Parathyroid adenoma (tissue), 2 donors: ENCODE measurements around the gene RPL27A.

Experiments
- H2AFZ ChIP-seq: fragments of 300-600 bp; sonication (generic); one replicate; pipeline ENCODE4 v1.7.0; 2017; ENCODE audit warnings: antibody characterized with exemption, mild to moderate bottlenecking
- H3K27ac ChIP-seq: fragments of 300-600 bp; sonication (generic); one replicate; pipeline ENCODE4 v1.7.0; 2017
- H3K27me3 ChIP-seq: fragments of 300-600 bp; sonication (generic); one replicate; pipeline ENCODE4 v1.7.0; 2017; ENCODE audit warnings: low read length; ENCODE audit not compliant: control insufficient read depth, insufficient read depth
- H3K36me3 ChIP-seq: fragments of 300-600 bp; sonication (generic); one replicate; pipeline ENCODE4 v1.7.0; 2017; ENCODE audit warnings: low read length; ENCODE audit not compliant: control insufficient read depth, insufficient read depth
- H3K4me1 ChIP-seq: fragments of 300-600 bp; sonication (generic); one replicate; pipeline ENCODE4 v1.7.0; 2017; ENCODE audit warnings: control low read depth
- H3K4me2 ChIP-seq: fragments of 300-600 bp; sonication (generic); one replicate; pipeline ENCODE4 v1.7.0; 2017; ENCODE audit warnings: low read length
- H3K4me3 ChIP-seq: fragments of 300-600 bp; sonication (generic); one replicate; pipeline ENCODE4 v1.7.0; 2017; ENCODE audit warnings: low read depth, low read length
- H3K79me2 ChIP-seq: fragments of 300-600 bp; sonication (generic); one replicate; pipeline ENCODE4 v1.7.0; 2017; ENCODE audit warnings: control low read depth
- H3K9ac ChIP-seq: fragments of 300-600 bp; sonication (generic); one replicate; pipeline ENCODE4 v1.7.0; 2017; ENCODE audit warnings: mild to moderate bottlenecking
- H3K9me3 ChIP-seq: fragments of 300-600 bp; sonication (generic); one replicate; pipeline ENCODE4 v1.7.0; 2017; ENCODE audit warnings: low read length; ENCODE audit not compliant: control insufficient read depth
- CTCF ChIP-seq: fragments of 300-600 bp; sonication (generic); IDR thresholded peaks from one replicate; pipeline ENCODE4 v1.7.0; 2017; ENCODE audit warnings: antibody characterized with exemption, mild to moderate bottlenecking
- donor health status: primary hyperparathyroidism.

RPL27A gene

DNA sequence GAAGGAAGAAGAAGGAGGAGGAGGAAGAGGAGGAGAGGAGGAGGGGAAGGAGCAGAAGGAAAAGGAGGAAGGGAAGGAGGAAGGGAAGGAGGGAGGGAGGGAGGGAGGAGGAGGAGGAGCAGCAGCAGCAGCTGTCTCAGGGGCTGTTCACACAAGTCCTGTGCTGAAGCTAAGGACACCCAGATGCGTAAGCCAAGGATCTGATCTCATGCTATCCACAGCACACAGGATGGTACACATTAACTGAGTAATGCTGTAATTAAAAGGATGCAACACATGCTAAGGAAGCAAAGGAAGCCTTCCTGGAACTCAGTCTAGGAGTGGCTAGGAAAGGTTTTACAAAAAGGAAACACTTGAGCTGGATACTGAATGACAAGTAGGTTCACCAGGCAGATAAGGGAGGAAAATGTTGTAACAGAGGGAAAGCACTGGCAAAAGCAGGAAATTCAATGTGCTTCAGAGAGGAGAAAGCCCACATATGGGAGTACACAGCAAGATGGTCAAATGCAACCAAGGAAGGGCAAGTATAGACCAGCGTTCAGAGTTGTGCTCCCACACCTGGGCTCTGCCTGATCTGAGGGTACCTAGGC lies 32.1 kb upstream of the RPL27A start:
- TF ChIP-seq CTCF = no peak
- Histone ChIP-seq H3K4me1 (no peaks in the 10 kb centered on the region), H3K9ac (no peak overlapping the region), H3K4me2 (no peak overlapping the region), H3K36me3 (no peaks in the 10 kb centered on the region), H3K27me3 (no peaks in the 10 kb centered on the region), H3K79me2 (no peaks in the 10 kb centered on the region), H3K27ac (no peak overlapping the region), H3K9me3 (no peaks in the 10 kb centered on the region), H2AFZ (no peak overlapping the region), H3K4me3 (no peak overlapping the region)

DNA sequence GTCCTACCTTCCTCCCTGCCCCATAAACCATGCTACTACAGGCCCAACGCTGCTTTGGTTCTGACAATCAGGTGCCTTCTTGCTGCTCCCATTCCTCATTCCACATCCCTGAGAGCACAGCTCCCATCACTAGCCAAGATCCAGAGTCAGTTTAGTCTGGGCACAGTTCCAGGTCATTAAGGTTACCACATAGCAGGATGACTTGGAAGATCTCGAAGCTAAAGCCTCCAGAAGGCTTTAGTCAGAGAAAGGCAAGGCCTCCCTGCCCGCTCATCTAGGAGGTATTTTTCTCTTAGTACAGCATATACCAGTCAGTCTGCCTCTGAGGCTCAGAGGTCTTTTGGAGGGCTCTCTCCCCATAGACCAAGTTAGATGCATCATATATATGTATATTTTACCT lies 30.5 kb upstream of the RPL27A start:
- Histone ChIP-seq H3K79me2 (no peaks in the 10 kb centered on the region), H3K27me3 (no peaks in the 10 kb centered on the region), H3K9me3 (no peaks in the 10 kb centered on the region), H3K4me3 (no peak overlapping the region), H2AFZ (no peak overlapping the region), H3K36me3 (no peaks in the 10 kb centered on the region), H3K9ac (no peak overlapping the region), H3K4me2 (no peak overlapping the region), H3K4me1 (no peaks in the 10 kb centered on the region), H3K27ac (no peak overlapping the region)
- no peak for TF ChIP-seq CTCF

DNA sequence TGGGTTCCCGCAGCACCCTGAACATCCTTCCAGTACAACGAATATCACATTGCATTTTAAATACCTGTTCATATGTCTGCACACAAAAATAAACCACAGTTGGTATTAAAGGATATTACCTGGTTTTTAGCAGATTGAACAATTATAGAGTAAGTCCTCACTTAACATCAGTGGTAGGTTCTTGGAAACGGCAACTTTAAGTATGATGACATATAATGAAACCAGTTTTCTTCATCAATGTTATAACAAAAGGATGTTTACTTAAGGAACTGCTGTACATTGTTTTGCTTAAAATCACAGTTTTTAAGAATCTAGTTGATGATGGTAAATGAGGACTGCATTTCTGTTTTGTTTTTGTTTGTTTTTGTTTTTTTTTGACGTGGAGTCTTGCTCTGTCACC lies 28.1 kb upstream of the RPL27A start:
- Histone ChIP-seq H3K79me2 (no peaks in the 10 kb centered on the region), H3K9ac (no peak overlapping the region), H3K27ac (no peak overlapping the region), H3K4me3 (no peak overlapping the region), H3K9me3 (no peaks in the 10 kb centered on the region), H3K4me2 (no peak overlapping the region), H2AFZ (no peak overlapping the region), H3K4me1 (no peaks in the 10 kb centered on the region), H3K36me3 (no peaks in the 10 kb centered on the region), H3K27me3 (no peaks in the 10 kb centered on the region)
- TF ChIP-seq CTCF = no peak

DNA sequence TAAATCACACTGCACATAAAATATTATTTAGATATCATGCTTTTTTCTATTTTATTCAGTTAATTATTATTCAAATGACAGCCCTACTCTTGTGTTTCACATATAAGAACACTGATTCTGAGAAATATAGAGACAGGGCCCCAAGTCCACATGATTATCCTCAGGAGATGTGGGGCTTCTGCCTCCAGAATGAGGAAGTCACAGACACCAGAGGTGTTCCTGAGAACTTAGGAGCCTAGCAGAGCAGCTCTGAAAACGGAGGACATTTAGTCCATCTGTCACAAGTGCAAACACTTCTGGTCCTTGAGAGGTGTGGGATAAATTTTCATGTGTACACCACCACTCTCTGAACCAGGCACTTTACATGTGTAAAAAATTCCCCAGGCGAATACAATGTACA lies 26.3 kb upstream of the RPL27A start:
- H3K79me2 ChIP-seq = no peaks in the 10 kb centered on the region
- no peak overlapping the region for H2AFZ ChIP-seq
- H3K4me1 ChIP-seq = no peaks in the 10 kb centered on the region
- no peak for TF ChIP-seq CTCF
- no peak overlapping the region for H3K4me2 ChIP-seq
- no peaks in the 10 kb centered on the region for H3K27me3 ChIP-seq
- no peak overlapping the region for H3K4me3 ChIP-seq
- H3K36me3 ChIP-seq = no peaks in the 10 kb centered on the region
- no peak overlapping the region for H3K9ac ChIP-seq
- H3K9me3 ChIP-seq = no peaks in the 10 kb centered on the region
- H3K27ac ChIP-seq = no peak overlapping the region

DNA sequence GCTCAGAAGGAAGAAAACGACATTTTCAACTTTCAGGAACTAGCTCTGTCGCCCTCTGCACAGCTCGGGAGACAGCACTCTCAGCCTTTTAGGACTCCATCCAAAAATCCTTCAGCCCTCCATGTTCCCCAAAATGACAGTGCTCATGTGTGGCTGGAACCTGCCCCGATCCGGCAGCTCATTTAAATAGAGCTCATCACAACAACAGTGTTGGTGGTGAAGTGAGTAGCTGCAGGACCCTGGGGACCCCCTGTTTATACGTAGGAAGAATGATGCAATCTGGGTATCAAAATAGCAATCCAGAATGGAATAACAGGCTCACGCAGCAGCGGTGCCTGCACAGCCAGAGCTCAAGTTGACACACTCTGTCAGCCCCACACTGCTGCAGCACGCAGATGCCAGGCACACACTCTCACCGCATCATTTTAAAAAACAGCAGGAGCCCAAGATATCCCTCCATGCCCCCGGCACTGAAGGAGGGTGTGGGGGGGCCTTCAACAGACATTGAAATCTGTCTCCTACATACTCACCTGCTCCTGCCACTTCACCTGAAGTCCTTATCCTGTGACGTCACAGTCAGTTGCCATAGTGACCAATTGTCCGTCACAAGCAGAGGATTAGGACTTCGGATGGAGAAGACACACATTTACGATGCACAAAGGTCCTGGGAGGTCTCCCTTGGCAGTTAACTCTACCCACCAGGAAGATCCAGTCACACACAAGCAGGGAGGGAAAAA lies 24.1 kb upstream of the RPL27A start:
- Histone ChIP-seq H3K4me2 (no peak overlapping the region), H2AFZ (no peak overlapping the region), H3K4me3 (no peak overlapping the region), H3K27me3 (no peaks in the 10 kb centered on the region), H3K4me1 (no peaks in the 10 kb centered on the region), H3K27ac (no peak overlapping the region), H3K36me3 (no peaks in the 10 kb centered on the region), H3K9me3 (no peaks in the 10 kb centered on the region), H3K9ac (no peak overlapping the region), H3K79me2 (no peaks in the 10 kb centered on the region)
- no peak for TF ChIP-seq CTCF
